GM18519 (cell line): ENCODE data around the gene GSTA3.
"Not testable (repeated sequence)": the region's sequence is repeated elsewhere in the genome, so short reads cannot be mapped to it uniquely, and the experiment has no call there.

ENCODE experiments used
- ATAC-seq: cut with Tn5 transposase; IDR thresholded peaks from one replicate; pipeline ENCODE4 v1.9.1; 2021; ENCODE audit warnings: mild to moderate bottlenecking, moderate library complexity; ENCODE audit not compliant: unreplicated experiment, low FRiP score

The GSTA3 gene

DNA sequence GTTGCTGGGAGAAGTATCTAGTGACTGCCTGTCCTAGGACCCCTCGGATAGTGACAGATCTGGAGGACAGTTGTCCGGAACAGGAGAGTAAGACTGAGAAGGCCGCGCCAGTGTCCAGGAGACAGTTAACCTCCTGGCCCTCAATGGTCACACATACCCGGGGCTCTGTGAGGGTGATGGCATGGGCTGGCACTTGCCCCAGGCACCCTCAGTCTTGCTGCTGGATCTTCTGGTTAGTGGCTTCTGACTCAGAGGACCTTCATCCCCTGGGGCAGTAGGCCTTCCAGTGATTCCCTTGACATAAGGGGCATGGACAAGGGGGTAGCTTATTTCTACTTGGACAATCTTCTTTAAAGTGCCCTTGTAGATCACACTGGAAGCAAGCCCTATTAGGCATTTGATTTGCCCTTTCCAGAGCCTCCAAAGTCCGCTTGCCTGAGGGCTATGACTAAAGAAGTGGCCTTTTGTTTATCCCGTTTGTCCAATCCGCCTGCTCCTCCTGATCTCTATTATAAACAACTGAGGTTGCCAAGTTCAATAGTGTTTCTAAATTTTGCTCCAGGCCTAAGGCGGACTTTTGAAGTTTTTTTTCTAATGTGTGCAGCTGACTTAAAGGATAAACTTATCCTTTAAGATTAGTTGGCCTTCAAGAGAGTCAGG is 8.7 kb upstream of the GSTA3 start:
- not testable (repeated sequence) for ATAC-seq

DNA sequence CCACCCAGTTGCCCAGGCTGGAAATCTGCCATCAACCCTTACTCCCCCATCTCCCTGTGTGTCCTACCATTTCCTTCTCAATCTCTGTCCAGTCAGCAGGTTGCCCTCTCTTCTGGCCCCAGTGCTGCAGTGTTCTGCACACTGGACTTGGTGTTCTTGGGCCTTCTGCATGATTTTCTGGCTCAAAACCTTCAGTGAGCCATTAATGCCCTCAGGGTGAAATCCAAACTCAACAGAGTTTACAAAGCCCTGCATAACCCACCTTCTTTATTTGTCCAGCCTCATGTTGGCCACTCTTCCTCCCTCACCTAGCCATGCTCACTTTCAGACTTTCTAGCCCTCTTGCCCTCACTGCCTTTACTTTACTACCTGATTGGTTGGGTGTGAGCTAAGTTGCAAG is 5.0 kb upstream of the GSTA3 start:
- no peak for ATAC-seq

- ATAC-seq: no peak
Observed at GRCh38 chr6:52910091-52910490, 593 bp upstream of the GSTA3 start.

DNA sequence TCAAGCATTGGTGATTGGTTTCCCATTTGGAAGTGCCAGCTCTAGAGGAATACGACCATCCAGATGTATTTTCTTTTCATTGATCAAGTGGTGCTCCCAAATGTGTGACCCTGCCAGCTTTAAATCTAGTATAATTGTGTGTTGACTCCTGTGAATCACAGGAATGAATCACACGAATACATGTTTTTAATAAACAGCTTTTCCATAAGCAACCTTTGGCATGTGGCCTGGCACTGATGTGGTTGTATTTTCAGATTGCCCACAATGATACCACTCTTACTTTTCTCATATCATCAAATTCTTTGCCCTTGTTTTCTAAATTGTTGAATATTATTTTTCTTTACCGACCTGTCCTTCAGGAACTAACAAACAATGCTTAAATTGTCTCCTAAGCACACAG is 367 bp downstream of the GSTA3 start:
- no peak for ATAC-seq

DNA sequence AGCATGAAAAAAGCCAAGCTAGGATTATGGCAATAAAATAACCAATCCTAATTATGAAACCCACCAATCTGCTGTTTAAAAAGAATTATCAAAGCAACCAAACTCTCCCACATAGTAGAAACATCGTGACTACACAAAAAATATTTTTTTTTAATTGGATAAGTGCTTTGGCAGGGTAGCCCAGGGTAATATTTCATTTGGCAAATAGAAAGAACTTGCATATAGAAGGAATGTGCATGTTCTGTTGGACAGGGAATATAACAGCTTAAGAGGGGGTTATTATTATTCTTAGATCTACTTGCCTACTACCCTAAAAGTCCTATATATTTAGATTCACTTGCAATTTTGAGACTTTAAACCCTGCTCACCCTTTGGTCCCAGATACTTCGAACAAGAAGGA is 972 bp downstream of the GSTA3 start:
- no peak for ATAC-seq

DNA sequence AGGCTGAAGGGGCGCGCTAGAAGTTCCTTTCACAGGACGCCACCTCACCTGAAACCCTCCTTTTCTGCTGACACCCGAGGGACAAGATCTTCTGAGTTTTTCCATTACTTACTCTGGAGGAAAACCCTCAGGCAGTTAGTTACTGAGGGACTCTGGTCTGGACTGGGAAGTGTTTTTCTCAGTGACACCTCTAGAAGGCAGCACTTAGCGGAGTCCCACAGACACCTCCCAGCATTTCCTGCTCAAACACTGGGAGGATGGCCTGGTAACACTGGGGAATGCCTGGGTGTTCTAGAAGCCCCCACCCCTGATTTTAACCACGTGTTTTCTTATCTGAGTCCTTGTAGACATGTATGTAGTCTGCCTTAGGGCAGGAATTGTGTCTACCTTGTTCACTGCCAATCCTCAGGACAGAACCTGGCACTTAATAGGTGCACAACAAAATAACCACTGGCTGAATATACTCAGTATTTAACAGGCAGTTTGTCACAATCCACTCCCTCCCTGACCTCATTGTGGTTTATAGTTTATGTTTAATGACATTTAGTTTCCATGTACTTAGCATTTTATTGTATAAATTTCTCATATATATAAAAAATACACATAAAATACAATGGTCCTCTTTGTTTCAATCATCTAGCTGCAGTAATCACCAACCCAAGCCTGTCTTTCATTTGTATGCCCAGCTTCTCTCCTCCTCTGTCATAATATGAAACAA is 4.8 kb downstream of the GSTA3 start:
- no peak for ATAC-seq

DNA sequence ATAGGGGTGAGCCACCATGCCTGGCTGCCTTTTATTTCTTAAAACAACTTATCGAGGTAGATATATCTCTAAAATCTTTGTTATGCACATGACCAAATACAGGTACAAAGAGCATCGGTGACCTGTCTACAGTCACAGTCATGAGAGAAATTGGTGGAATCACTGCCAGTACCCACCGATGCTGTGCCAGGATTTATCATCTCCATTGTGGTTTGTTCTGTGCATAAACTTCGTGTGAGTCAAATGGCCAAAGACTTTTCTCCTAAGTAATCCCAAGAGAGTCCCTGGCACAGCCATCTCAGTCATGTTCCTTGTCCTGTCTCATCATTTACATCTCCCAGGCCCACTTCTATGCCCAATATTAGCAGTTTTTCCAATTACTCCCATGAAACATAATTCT is 9.0 kb downstream of the GSTA3 start:
- ATAC-seq: no peak

GRCh38 chr6:52895790-52896189 is 13.7 kb downstream of the GSTA3 start:
- ATAC-seq: not testable (repeated sequence)

DNA sequence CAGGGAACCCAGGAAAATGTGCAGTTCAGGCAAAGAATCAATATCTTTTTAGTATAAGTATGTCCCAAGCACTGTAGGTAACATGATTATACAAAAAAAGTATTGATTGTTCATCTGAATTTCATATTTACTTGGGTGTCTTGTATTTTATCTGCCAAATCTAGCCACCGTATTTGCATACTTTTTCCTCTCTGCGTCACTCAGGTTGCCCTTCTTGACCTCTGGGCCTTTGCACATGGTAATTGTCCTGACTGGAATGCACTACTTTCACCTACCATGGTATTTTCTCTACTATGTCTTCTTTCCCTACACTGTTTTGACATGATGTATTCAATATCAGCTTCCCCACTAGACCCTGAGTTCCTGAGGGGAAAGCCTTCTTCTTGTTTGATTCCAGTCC is 15.2 kb downstream of the GSTA3 start:
- no peak for ATAC-seq

GRCh38 chr6:52893803-52894202 is 15.7 kb downstream of the GSTA3 start:
- ATAC-seq: no peak

DNA sequence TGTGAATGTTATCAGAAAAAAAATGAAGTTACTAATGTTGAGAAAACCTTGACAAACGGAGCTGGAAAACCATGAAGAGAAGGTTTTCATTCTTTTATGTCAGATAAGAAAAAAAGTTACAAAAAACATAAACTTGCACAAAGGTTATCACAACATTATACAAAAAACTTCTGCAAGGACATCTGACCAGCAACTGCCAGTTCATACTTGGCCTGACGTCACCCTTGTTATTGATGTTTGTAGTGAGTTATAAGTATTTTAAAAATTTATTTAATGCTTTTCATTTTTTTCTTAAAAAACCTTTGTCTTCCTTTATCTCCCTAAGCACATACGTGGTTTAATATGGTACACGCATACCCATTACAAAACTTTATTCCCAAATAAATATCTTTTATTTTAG is 16.3 kb downstream of the GSTA3 start:
- ATAC-seq: no peak

- no peak for ATAC-seq
Observed at GRCh38 chr6:52890018-52890417, 19.5 kb downstream of the GSTA3 start.

- ATAC-seq: no peak
Observed at GRCh38 chr6:52887910-52888524, 21.5 kb downstream of the GSTA3 start.

DNA sequence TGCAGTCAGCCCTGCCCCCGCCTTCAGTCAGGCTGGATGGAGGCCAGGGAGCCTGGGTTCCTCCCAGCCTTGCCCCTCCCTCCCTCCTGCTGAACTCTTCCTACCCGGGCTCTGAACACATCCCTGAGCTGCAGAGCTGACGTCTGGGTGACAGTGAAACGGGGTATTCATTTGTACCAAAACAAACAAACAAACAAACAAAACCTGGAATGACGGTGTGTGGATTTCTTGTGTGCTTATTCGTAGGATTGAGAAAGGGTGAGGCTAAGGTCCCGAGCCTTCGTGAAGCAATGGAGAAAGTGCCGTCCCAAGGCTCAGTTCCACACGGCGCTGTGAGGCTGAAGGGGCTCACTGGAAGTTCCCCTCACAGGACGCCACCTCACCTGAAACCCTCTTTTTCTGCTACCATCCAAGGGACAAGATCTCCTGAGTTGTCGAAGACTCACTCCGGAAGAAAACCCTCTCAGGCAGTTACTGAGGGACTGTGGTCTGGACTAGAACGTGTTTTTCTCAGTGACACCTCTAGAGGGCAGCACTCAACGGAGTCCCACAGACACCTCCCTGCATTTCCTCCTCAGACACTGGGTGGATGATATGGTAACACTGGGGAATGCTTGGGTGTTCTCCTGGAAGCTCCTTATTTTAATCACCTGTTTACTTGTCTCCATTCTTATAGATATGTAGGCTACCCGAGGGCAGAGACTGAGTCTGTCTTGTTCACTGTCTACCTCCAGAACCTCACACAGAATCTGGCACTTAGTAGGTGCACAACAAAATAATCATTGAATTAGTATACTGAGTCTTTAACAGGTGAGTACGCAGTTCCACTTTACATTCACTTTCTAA is 27.3 kb downstream of the GSTA3 start:
- ATAC-seq: peak; percentile 97

- ATAC-seq: no peak
Observed at GRCh38 chr6:52881662-52881995, 27.9 kb downstream of the GSTA3 start.

DNA sequence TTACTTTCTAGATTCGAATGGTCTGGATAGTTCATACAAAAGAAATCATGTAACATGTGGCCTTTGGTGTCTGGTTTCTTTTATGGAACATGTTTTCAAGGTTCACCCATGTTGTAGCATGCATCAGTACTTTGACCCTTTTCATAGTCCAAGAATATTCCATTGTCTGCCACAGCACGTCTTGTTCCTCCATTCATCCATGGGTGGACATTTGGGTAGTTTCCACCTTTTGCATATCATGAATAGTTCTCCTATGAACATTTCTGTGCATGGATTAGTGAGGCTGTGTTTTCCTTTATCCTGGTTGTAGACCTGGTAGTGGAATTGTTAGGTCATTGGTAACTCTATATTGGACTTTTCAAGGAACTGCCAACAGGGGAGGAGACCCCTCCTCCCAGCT is 31.7 kb downstream of the GSTA3 start:
- ATAC-seq: no peak

- no peak for ATAC-seq
Observed at GRCh38 chr6:52877168-52877567, 32.3 kb downstream of the GSTA3 start.

DNA sequence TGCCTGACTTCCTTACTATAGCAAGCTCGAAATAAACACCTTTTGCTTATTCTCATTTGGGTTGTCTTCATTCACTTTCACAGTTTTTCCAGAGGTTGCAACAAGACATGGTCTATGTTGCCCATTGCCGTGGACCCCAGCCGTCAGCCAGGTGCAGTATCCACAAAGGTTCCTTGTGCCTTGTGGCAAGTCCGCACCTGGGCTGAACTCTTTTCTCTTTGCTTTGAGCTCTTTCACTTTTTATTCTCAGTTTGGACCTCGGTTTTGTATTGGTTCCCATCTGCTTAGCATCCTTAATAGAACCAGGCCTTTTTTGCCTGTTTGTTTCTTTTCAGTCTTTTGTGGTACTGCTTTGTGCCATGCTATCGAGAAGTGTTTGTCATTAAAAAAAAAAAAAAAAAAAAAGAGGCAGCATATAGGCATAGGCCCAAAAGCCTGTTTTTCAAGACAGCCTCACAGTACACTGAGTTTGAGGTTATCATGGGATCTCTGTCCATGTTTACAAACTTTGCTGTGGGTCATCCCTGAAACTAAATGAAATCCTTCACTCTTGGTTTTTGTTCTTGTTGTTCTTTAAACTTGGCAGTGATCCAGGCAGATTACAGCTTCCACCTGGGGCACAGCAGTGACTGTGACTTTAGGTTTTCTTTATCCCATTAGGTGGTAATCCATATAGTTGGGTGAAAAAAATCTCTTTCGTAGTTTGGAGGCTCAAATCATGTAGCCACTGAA is 33.3 kb downstream of the GSTA3 start:
- no peak for ATAC-seq

DNA sequence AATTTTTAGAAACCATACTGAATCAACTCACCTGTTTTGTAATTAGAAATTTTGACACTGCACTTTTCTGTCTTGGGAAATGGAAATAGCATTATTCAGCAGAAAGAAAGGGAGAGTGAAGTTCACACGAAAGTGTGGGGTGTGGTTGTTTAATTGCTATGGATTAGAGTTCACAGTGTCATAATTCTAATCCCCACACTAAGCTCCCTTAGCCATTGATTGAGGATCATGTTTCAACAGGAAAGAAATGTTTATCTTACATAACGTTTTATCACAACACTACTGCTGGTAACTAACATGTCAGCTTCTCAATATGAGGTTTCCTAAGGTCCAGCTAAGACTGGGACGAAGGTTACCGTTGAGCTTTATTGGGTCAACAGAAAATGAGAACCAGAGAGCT is 37.5 kb downstream of the GSTA3 start:
- no peak for ATAC-seq

DNA sequence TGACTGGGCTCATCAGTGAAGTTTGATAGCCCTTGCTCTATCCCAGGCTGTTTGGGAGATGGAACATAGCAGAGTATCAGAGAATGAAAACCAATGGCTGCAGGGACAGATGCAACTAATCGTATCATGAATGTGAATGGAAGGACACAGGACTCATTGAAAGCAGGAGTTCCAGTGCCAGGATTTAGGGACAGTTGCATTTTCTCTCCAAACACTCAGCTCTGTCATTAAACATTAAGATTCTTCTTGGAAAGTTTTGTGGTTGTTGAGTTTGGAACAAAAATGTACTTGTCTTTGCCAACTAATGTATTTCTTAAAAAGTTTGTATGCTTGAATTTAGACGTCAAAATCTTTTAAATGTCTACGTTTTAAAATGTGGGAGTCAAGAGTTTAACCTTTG is 37.9 kb downstream of the GSTA3 start:
- no peak for ATAC-seq
